K562 (cell line): Measurements from ENCODE around the gene C1orf174. TPM values are rescaled to one million over a fixed set of nuclear protein-coding genes. Genes with fewer than 3 reads are reported as not detected.

Experiments
- CBX3 ChIP-seq, 2 experiments: IDR thresholded peaks; 1 replicate in 1 of 2; 2 replicates in 1 of 2; pipeline ENCODE4 v1.6.1; 2012; ENCODE audit warnings: inconsistent platforms in 2 of 2, low read length in 2 of 2, borderline replicate concordance in 1 of 2, control low read depth in 1 of 2
- IRF2 ChIP-seq: sonication (generic); formaldehyde crosslinking; IDR thresholded peaks from 2 replicates; pipeline ENCODE4 v1.8.1; 2022; ENCODE audit warnings: mild to moderate bottlenecking, missing genetic modification reagents
- TCF7 ChIP-seq: sonication (generic); IDR thresholded peaks from 2 replicates; pipeline ENCODE4 v1.6.1; 2016; ENCODE audit warnings: antibody characterized with exemption, borderline replicate concordance
- TRIM28 ChIP-seq: fragments of 450-650 bp; IDR thresholded peaks from 2 replicates; pipeline ENCODE4 v1.6.1; 2017
- ZNF140 ChIP-seq: fragments of 250-450 bp; sonication (Bioruptor Pico); IDR thresholded peaks from 2 replicates; pipeline ENCODE4 v1.8.0; 2021; ENCODE audit warnings: moderate library complexity, mild to moderate bottlenecking, inconsistent platforms
- ZNF76 ChIP-seq: fragments of 250-450 bp; sonication (Bioruptor Pico); IDR thresholded peaks from 2 replicates; pipeline ENCODE4 v1.4.0; 2020; ENCODE audit warnings: mild to moderate bottlenecking, moderate library complexity, borderline replicate concordance
- polyA plus RNA-seq, 8 experiments: library from polyadenylated mRNA; depleted of rRNA in 4 of 8; stranded (reverse) in 5 of 8; unstranded in 3 of 8; fragments of >200 nt; fragmentation: Nextera tagmentation in 2 of 8; fragmentation: Illumina TruSeq in 1 of 8; extraction: Ambion mirVana in 2 of 8; extraction: Trizol in 1 of 8; gene quantifications; 2 replicates each; pipeline versions ENCODE4 v1.2.1 to v1.2.3, GENCODE V29; 2011 to 2014; ENCODE audit warnings: inconsistent platforms in 1 of 8, missing spikeins in 1 of 8
- total RNA-seq, 7 experiments: library from RNA; depleted of rRNA in 6 of 7; stranded (reverse); fragments of >200 nt in 6 of 7; fragmentation: Illumina TruSeq in 2 of 7; extraction: Trizol in 2 of 7; gene quantifications; 2 replicates each; pipeline versions ENCODE4 v1.2.1 to v1.2.3, GENCODE V29; 2011 to 2021; ENCODE audit warnings: low replicate concordance in 1 of 7
- TF ChIP-seq, protein P1 (sequence below): fragments of 450-650 bp; IDR thresholded peaks from 2 replicates; pipeline ENCODE4 v1.6.1; 2017; ENCODE audit warnings: antibody characterized with exemption, mild to moderate bottlenecking

Gene C1orf174
- total and polyA plus RNA-seq, 9 of the 15 experiments (the other 6 are each of a cell fraction or from before 2014, with no cell fraction given), result 38.5 to 64.9 (median 45.4) TPM

DNA sequence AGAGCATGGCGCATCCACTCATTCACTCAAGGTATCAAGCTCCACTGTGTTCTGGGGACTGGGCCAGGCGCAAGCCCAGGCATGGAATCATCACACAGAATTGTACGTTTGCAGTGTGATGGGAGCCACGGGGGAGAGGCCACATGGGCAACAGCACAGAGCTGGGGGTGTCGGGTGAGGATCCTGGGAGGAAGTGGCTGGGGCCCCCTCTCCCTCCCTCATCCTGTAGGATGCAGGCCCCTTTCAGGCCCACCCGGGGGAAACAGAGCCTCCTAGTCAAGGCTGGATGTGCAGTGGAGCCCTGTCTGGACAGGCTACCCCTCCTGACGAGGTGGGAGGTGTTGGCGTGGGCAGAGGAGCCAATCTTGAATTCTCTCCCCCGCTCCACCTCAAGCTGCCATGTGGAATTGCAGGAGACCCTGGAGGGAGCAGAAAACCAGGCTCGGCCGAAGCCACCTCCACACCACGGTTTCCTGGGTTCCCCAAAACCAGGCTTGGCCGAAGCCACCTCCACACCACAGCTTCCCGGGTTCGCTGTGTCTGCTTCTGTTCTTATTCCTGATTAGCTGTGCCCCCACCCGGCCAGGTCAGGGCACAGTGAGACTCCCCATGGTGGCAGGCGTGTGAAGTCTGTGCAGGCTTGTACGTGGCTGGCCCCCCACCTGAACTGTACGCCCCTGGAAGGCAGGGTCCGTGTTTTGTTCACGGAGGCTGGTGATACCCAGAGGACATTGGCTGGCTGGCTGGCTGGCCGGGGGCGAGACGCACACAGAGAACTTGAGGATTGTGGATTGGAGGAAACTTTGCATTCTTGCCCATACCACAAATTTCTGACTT lies 4.2 kb upstream of the C1orf174 start (continued):
- TF ChIP-seq ZNF140 (CRISPR knock-in tag) (no peak), IRF2 (CRISPR knock-in tag) (no peak), CBX3 (IDR thresholded peaks at IDR 0.05; ENCODE audit: borderline replicate concordance in 1 of 2, low read length in 2 of 2) (no peak), TRIM28 (no peak), TCF7 (no peak), ZNF76 (no peak)
- TF ChIP-seq, protein P1, sequence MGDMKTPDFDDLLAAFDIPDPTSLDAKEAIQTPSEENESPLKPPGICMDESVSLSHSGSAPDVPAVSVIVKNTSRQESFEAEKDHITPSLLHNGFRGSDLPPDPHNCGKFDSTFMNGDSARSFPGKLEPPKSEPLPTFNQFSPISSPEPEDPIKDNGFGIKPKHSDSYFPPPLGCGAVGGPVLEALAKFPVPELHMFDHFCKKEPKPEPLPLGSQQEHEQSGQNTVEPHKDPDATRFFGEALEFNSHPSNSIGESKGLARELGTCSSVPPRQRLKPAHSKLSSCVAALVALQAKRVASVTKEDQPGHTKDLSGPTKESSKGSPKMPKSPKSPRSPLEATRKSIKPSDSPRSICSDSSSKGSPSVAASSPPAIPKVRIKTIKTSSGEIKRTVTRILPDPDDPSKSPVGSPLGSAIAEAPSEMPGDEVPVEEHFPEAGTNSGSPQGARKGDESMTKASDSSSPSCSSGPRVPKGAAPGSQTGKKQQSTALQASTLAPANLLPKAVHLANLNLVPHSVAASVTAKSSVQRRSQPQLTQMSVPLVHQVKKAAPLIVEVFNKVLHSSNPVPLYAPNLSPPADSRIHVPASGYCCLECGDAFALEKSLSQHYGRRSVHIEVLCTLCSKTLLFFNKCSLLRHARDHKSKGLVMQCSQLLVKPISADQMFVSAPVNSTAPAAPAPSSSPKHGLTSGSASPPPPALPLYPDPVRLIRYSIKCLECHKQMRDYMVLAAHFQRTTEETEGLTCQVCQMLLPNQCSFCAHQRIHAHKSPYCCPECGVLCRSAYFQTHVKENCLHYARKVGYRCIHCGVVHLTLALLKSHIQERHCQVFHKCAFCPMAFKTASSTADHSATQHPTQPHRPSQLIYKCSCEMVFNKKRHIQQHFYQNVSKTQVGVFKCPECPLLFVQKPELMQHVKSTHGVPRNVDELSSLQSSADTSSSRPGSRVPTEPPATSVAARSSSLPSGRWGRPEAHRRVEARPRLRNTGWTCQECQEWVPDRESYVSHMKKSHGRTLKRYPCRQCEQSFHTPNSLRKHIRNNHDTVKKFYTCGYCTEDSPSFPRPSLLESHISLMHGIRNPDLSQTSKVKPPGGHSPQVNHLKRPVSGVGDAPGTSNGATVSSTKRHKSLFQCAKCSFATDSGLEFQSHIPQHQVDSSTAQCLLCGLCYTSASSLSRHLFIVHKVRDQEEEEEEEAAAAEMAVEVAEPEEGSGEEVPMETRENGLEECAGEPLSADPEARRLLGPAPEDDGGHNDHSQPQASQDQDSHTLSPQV, result no peak
